Skin of body (tissue), 1 donor: ENCODE results near the gene ZCCHC17. TPM values are rescaled to one million over a fixed set of nuclear protein-coding genes. Genes with fewer than 3 reads are reported as not detected.

Experiments
- total RNA-seq: library from RNA; depleted of rRNA; stranded (reverse); fragments of >200 nt; gene quantifications from one replicate; pipeline ENCODE4 v1.2.3, GENCODE V29; 2014

ZCCHC17 gene
- total RNA-seq, 1 donor from 2014 or later = 15.7 TPM

Other genes starting within 250 kb of the ZCCHC17 start
- 81.8 TPM for gene PUM1, start 231.3 kb upstream of the ZCCHC17 start, total RNA-seq
- 0.39 TPM for gene NKAIN1, start 57.1 kb upstream of the ZCCHC17 start, total RNA-seq
- gene SNRNP40, start 244 bp upstream of the ZCCHC17 start, total RNA-seq = 88.5 TPM
- gene FABP3, start 76.0 kb downstream of the ZCCHC17 start, total RNA-seq = 36.1 TPM
- gene SERINC2, start 116.2 kb downstream of the ZCCHC17 start, total RNA-seq = 4.4 TPM